ENCODE data around the gene METTL24. TPM values are rescaled to one million over a fixed set of nuclear protein-coding genes. Genes with fewer than 3 reads are reported as not detected.

Gene METTL24
- polyA plus RNA-seq, 3 donors = 0.27 to 2.9 (median 0.54) TPM

GRCh38 chr6:110341663-110342596 lies 16.2 kb downstream of the METTL24 start:
- no peak overlapping the region for H3K27ac ChIP-seq (ENCODE audit: low read depth, low read length)
- 87 to 90% (median 88%) methylated on average over 10 of the region's 10 CpGs for WGBS, 3 donors

- no peak overlapping the region for H3K27ac ChIP-seq (ENCODE audit: low read depth, low read length)
Observed at GRCh38 chr6:110341067-110341466, 17.1 kb downstream of the METTL24 start.

GRCh38 chr6:110340392-110340965 lies 17.7 kb downstream of the METTL24 start:
- WGBS, 3 donors = 51 to 85% (median 63%) methylated on average over 7 of the region's 7 CpGs
- no peak overlapping the region for H3K27ac ChIP-seq (ENCODE audit: low read depth, low read length)

- H3K27ac ChIP-seq (ENCODE audit: low read depth, low read length) = no peak overlapping the region
- WGBS, 3 donors = 68 to 83% (median 82%) methylated on average over 3 of the region's 3 CpGs
Observed at GRCh38 chr6:110338820-110339470, 19.2 kb downstream of the METTL24 start.

GRCh38 chr6:110337486-110337885 lies 20.7 kb downstream of the METTL24 start:
- H3K27ac ChIP-seq (ENCODE audit: low read depth, low read length) = no peak overlapping the region
- 32 to 96% (median 48%) methylated on average over 1 of the region's 1 CpG for WGBS, 3 donors

GRCh38 chr6:110334423-110335180 lies 23.5 kb downstream of the METTL24 start:
- H3K27ac ChIP-seq (ENCODE audit: low read depth, low read length) = no peak overlapping the region
- 54 to 73% (median 63%) methylated on average over 9 of the region's 9 CpGs for WGBS, 3 donors

- H3K27ac ChIP-seq (ENCODE audit: low read depth, low read length) = no peak overlapping the region
- 87 to 93% (median 88%) methylated on average over 6 of the region's 6 CpGs for WGBS, 3 donors
Observed at GRCh38 chr6:110332281-110332680, 25.9 kb downstream of the METTL24 start.

- WGBS, 3 donors = 75 to 83% (median 78%) methylated on average over 4 of the region's 4 CpGs
- H3K27ac ChIP-seq (ENCODE audit: low read depth, low read length) = no peak overlapping the region
Observed at GRCh38 chr6:110331816-110332215, 26.3 kb downstream of the METTL24 start.

- H3K27ac ChIP-seq (ENCODE audit: low read depth, low read length) = no peak overlapping the region
- 89 to 90% (median 90%) methylated on average over 3 of the region's 3 CpGs for WGBS, 3 donors
Observed at GRCh38 chr6:110331390-110331789, 26.8 kb downstream of the METTL24 start.

GRCh38 chr6:110329714-110330436 lies 28.3 kb downstream of the METTL24 start:
- WGBS, 3 donors = 30 to 58% (median 53%) methylated on average over 19 of the region's 19 CpGs
- H3K27ac ChIP-seq (ENCODE audit: low read depth, low read length) = no peak overlapping the region

GRCh38 chr6:110329348-110329713 lies 28.8 kb downstream of the METTL24 start:
- WGBS, 3 donors = 12 to 40% (median 36%) methylated on average over 7 of the region's 7 CpGs
- no peak overlapping the region for H3K27ac ChIP-seq (ENCODE audit: low read depth, low read length)

GRCh38 chr6:110328259-110328658 lies 29.9 kb downstream of the METTL24 start:
- WGBS, 3 donors = 63 to 66% (median 64%) methylated on average over 2 of the region's 2 CpGs
- H3K27ac ChIP-seq (ENCODE audit: low read depth, low read length) = no peak overlapping the region

- WGBS, 3 donors = 68 to 83% (median 81%) methylated on average over 3 of the region's 3 CpGs
- no peak overlapping the region for H3K27ac ChIP-seq (ENCODE audit: low read depth, low read length)
Observed at GRCh38 chr6:110327391-110327790, 30.8 kb downstream of the METTL24 start.

- 91% methylated on average over 2 of the region's 2 CpGs for WGBS, 3 donors
- no peak overlapping the region for H3K27ac ChIP-seq (ENCODE audit: low read depth, low read length)
Observed at GRCh38 chr6:110326609-110327008, 31.5 kb downstream of the METTL24 start.

GRCh38 chr6:110326057-110326456 lies 32.1 kb downstream of the METTL24 start:
- WGBS, 3 donors = 92 to 99% (median 93%) methylated on average over 3 of the region's 3 CpGs
- no peak overlapping the region for H3K27ac ChIP-seq (ENCODE audit: low read depth, low read length)

- no peak overlapping the region for H3K27ac ChIP-seq (ENCODE audit: low read depth, low read length)
Observed at GRCh38 chr6:110325197-110325596, 33.0 kb downstream of the METTL24 start.

- WGBS, 3 donors = 39 to 69% (median 47%) methylated on average over 3 of the region's 3 CpGs
- no peak overlapping the region for H3K27ac ChIP-seq (ENCODE audit: low read depth, low read length)
Observed at GRCh38 chr6:110324548-110324947, 33.6 kb downstream of the METTL24 start.

GRCh38 chr6:110323258-110323657 lies 34.9 kb downstream of the METTL24 start:
- no peak overlapping the region for H3K27ac ChIP-seq (ENCODE audit: low read depth, low read length)
- WGBS, 3 donors = 91 to 94% (median 92%) methylated on average over 4 of the region's 4 CpGs
